ENCODE data around the gene GLDN.

GRCh38 chr15:51312166-51313073, 29.0 kb upstream of the GLDN start:
- TF ChIP-seq CTCF (IDR thresholded peaks at IDR 0.05) (no peak), POLR2A (IDR thresholded peaks at IDR 0.05) (no peak)

All from prostate gland (tissue), 2 donors.